CD4-positive, alpha-beta T cell (primary cell): Measurements from ENCODE around the gene PRR15L. TPM values are rescaled to one million over a fixed set of nuclear protein-coding genes. Genes with fewer than 3 reads are reported as not detected.

Experiments used
- ATAC-seq: fragments of 200-7000 bp; cut with Tn5 transposase; one replicate; pipeline ENCODE4 v1.10.0; 2022; ENCODE audit warnings: mild to moderate bottlenecking; ENCODE audit not compliant: poor library complexity
- CTCF ChIA-PET: fragments of 350-600 bp; sonication (Branson Sonifier 250); formaldehyde crosslinking; loops from one replicate; lab custom pipeline; 2021; ENCODE audit warnings: antibody characterized with exemption, inconsistent platforms; lab: Charles Lee
- POLR2A ChIA-PET: fragments of 350-600 bp; sonication (Branson Sonifier 250); formaldehyde crosslinking; loops from one replicate; lab custom pipeline; 2021; ENCODE audit warnings: antibody characterized with exemption, inconsistent platforms; lab: Charles Lee
- DNase-seq, 14 experiments: peaks; one replicate each; pipeline ENCODE4 v3.0.0-alpha.2; 2013 to 2020; ENCODE audit warnings: mixed read lengths in 2 of 14
- H3K27ac ChIP-seq, 2 donors: one replicate each; pipeline versions ENCODE4 v1.5.1 to v1.7.0; 2013; ENCODE audit warnings: low read length in 2 of 2, low read depth in 1 of 2, mild to moderate bottlenecking in 1 of 2
- H3K27me3 ChIP-seq, 2 experiments: 1 replicate in 1 of 2; 2 replicates in 1 of 2; pipeline versions ENCODE4 v1.6.1 to v1.7.0; 2013; ENCODE audit warnings: low read length in 2 of 2, control low read depth in 1 of 2, mild to moderate bottlenecking in 1 of 2, moderate library complexity in 1 of 2; ENCODE audit not compliant: insufficient read depth in 2 of 2, control insufficient read depth in 1 of 2
- H3K36me3 ChIP-seq: one replicate; pipeline ENCODE4 v1.6.1; 2013; ENCODE audit warnings: low read length, control low read depth; ENCODE audit not compliant: insufficient read depth
- H3K4me1 ChIP-seq: one replicate; pipeline ENCODE4 v1.6.1; 2013; ENCODE audit warnings: low read length, control low read depth; ENCODE audit not compliant: insufficient read depth
- H3K4me3 ChIP-seq: one replicate; pipeline ENCODE4 v1.5.1; 2013; ENCODE audit warnings: mild to moderate bottlenecking, low read length, moderate library complexity
- H3K9me3 ChIP-seq, 2 experiments: 1 replicate in 1 of 2; 2 replicates in 1 of 2; pipeline versions ENCODE4 v1.6.1 to v1.7.0; 2013; ENCODE audit warnings: low read length in 2 of 2, mild to moderate bottlenecking in 2 of 2, control low read depth in 1 of 2, moderate library complexity in 1 of 2; ENCODE audit not compliant: control insufficient read depth in 1 of 2, insufficient read depth in 1 of 2
- H3K27ac Mint-ChIP-seq: one replicate; pipeline ENCODE4 v1.8.0; 2020; ENCODE audit warnings: mixed read lengths
- H3K27me3 Mint-ChIP-seq: one replicate; pipeline ENCODE4 v1.8.0; 2021; ENCODE audit warnings: mixed read lengths
- H3K36me3 Mint-ChIP-seq: one replicate; pipeline ENCODE4 v1.8.0; 2021; ENCODE audit warnings: low read depth, mixed read lengths
- H3K4me1 Mint-ChIP-seq: one replicate; pipeline ENCODE4 v1.8.0; 2021; ENCODE audit warnings: low read depth, mixed read lengths
- H3K4me3 Mint-ChIP-seq: one replicate; pipeline ENCODE4 v1.8.0; 2020; ENCODE audit warnings: mild to moderate bottlenecking, mixed read lengths
- H3K9me3 Mint-ChIP-seq: one replicate; pipeline ENCODE4 v1.8.0; 2020; ENCODE audit warnings: mixed read lengths
- intact Hi-C, 2 experiments: fragments of 100-400 bp; cut with DNase I in 1 of 2; cut with micrococcal nuclease in 1 of 2; formaldehyde crosslinking; loops; one replicate each; pipeline versions ENCODE4 v1.15.1 to v1.9.0; 2023 to 2025; cut with DNase I, micrococcal nuclease
- total RNA-seq, 174 experiments: library from RNA in 2 of 174; stranded (reverse) in 2 of 174; gene quantifications; one replicate each; pipeline ENCODE4 v1.2.3 and lab custom pipeline; 2021 to 2026
- TF ChIP-seq, protein P1 (sequence below): fragments of 200-600 bp; IDR thresholded peaks from one replicate; pipeline ENCODE4 v1.8.0; 2022; ENCODE audit warnings: antibody characterized with exemption, mild to moderate bottlenecking

The PRR15L gene
- total RNA-seq, 2 experiments from 2014 or later, result not detected

DNA sequence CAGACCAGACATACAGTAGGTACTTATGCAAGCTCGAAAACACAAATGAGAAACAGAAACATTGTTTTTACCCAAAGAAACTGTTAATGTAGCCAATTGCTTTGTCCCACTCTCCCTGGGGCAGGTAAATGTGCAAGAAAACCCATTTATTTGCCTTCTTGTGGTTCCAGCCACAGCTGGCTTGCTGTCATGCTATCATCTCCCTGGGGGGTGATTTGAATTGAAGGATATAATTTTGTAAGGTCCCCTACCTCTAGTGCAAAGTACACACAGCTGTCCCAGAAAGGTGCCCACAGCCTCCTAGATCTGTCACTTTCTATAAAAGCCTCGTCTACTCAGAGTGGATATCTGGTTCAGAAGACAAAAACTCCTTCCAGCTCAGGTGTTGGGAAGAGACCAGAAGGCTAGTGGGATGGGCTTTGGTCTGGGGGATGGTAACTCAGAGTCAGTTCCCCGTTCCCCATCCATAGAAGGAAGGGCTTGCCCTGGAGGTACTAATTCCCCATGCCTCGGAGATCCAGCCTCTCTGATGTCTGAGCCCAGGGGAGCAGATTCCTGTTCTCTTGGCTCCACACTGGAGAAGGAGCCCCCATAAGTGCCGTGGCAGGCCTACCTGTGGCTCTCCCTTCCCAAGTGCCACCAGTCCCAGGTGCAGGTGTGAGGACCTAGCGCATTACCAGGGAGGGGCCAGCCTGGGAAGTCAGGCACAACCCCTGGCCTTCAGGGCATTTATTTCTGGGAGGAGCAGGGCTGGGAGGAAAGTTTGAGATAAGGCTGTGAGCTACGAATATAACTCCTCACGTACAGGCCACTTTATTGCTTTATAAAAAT is 2.4 kb upstream of the PRR15L start:
- ChIA-PET CTCF (interaction anchor here (1.0 to 2.1 kb wide), 2 partner anchors 10 to 11 kb away, joined by 3 to 7 read pairs; no protein-coding TSS in a partner anchor), POLR2A (interaction anchor here (1.2 kb wide), 1 partner anchor 10 kb away, joined by 5 read pairs; no protein-coding TSS in a partner anchor)
- H3K27me3 ChIP-seq, result no peaks in the 10 kb centered on the region
- H3K4me3 ChIP-seq, result no peak overlapping the region
- no peaks in the 10 kb centered on the region for H3K9me3 ChIP-seq
- no peaks in the 10 kb centered on the region for H3K9me3 Mint-ChIP-seq
- H3K4me1 ChIP-seq, result no peaks in the 10 kb centered on the region
- H3K27me3 Mint-ChIP-seq, result no peaks in the 10 kb centered on the region
- intact Hi-C loops, result no loop called here
- DNase-seq (no peak), ATAC-seq (no peak)
- H3K27ac Mint-ChIP-seq, result no peak overlapping the region
- H3K36me3 ChIP-seq, result no peaks in the 10 kb centered on the region
- H3K36me3 Mint-ChIP-seq, result no peaks in the 10 kb centered on the region
- no peak overlapping the region for H3K4me3 Mint-ChIP-seq
- TF ChIP-seq, protein P1, sequence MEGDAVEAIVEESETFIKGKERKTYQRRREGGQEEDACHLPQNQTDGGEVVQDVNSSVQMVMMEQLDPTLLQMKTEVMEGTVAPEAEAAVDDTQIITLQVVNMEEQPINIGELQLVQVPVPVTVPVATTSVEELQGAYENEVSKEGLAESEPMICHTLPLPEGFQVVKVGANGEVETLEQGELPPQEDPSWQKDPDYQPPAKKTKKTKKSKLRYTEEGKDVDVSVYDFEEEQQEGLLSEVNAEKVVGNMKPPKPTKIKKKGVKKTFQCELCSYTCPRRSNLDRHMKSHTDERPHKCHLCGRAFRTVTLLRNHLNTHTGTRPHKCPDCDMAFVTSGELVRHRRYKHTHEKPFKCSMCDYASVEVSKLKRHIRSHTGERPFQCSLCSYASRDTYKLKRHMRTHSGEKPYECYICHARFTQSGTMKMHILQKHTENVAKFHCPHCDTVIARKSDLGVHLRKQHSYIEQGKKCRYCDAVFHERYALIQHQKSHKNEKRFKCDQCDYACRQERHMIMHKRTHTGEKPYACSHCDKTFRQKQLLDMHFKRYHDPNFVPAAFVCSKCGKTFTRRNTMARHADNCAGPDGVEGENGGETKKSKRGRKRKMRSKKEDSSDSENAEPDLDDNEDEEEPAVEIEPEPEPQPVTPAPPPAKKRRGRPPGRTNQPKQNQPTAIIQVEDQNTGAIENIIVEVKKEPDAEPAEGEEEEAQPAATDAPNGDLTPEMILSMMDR, result no peak
- no peaks in the 10 kb centered on the region for H3K4me1 Mint-ChIP-seq
- no peak overlapping the region for H3K27ac ChIP-seq

DNA sequence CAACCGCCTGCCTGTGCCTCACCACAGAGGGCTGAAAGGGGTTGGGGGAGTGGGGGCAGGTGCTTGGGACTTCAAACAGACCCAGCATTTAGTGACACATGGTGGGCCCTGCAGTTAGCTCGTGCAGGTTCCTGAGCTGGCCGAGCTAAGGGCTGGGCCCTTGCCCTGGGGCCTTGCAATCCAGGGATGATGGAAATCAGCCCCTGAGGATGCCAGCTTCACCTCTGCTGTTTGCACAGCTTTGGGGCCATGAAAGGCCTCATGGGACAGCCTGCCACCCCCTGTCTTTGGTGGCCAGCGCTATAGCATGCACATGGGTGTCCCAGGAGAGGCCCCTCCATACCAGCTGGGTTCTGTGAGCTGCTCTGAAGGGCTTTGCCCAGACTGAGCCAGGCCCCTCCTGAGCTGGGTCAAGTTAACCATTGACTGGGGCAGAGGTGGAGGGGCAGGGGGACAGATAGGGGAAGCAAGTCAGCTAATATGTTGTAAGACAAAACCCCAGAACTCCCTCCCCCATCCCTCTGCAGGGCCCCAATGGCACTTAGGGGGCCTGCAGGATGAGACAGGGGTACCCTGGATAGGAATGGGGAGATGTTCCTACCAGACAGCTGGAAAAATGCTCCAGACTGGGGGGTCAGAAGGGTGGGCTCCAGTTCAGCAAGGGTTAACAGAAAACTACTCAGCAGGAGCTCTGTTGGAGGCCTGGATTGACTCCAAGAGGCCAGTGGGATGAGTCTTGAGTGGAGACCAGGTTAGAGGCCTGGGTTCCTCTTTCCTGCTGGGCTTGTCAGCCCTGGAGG is 692 bp downstream of the PRR15L start:
- TF ChIP-seq, protein P1, result no peak
- DNase-seq, result no peak
- no peaks in the 10 kb centered on the region for H3K9me3 ChIP-seq
- H3K4me1 ChIP-seq, result no peaks in the 10 kb centered on the region
- no peak overlapping the region for H3K4me3 ChIP-seq
- ChIA-PET POLR2A (no interaction called here), CTCF (interaction anchor here (1.3 kb wide), 1 partner anchor 14 kb away, joined by 7 read pairs; the partner anchor contains the start of gene CDK5RAP3)
- H3K36me3 ChIP-seq, result no peaks in the 10 kb centered on the region
- no peak overlapping the region for H3K27ac ChIP-seq
- intact Hi-C loops, result no loop called here
- H3K9me3 Mint-ChIP-seq, result no peaks in the 10 kb centered on the region
- no peaks in the 10 kb centered on the region for H3K36me3 Mint-ChIP-seq
- no peaks in the 10 kb centered on the region for H3K27me3 Mint-ChIP-seq
- no peaks in the 10 kb centered on the region for H3K4me1 Mint-ChIP-seq
- H3K27ac Mint-ChIP-seq, result no peak overlapping the region
- ATAC-seq, result no peak
- no peak overlapping the region for H3K4me3 Mint-ChIP-seq
- H3K27me3 ChIP-seq, result no peaks in the 10 kb centered on the region

DNA sequence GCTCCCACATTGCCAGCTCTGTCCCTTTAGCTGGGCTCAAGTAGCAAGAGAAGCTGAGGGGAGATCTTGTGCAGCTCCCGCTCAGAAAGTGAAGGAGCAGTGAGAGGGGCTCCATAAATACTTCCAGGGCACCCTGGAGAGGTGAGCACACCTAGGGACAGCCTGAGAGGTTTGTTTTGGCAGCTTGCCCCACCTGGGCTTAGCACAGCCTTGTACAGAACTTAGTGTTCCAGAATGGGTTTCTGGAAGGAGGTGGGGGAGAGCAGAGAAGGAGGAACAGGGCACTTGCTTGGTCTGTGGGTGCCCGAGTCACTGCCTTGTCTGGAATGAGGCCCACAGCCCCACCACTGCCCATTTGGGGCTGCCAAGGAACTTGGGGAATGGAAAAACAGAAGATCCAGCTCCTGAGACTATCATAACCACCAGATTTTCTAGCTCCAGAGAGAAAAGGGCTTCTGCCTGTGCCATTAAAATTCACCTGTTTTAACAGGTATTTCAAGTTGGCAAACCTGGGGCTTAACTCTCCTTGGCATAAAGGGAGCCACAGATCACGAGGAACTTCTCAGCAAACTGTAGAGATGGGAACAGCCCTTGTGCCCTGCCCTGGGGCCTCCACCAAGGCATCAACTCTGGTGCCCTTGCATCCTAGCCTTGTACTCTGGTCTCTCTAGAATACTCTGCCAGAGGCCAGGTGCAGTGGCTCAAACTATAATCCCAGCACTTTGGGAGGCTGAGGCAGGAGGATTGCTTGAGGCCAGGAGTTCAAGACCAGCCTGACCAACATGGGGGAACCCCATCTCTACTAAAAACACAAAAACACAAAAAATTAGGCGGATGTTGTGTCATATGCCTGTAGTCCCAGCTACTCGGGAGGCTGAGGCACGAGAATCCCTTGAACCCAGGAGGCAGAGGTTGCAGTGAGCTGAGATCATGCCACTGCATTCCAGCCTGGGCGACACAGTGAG is 1.9 kb downstream of the PRR15L start:
- Histone ChIP-seq H3K36me3 (no peaks in the 10 kb centered on the region), H3K27ac (no peak overlapping the region), H3K4me3 (no peak overlapping the region), H3K4me1 (no peaks in the 10 kb centered on the region), H3K9me3 (no peaks in the 10 kb centered on the region), H3K27me3 (no peaks in the 10 kb centered on the region)
- no peaks in the 10 kb centered on the region for H3K9me3 Mint-ChIP-seq
- H3K4me1 Mint-ChIP-seq, result no peaks in the 10 kb centered on the region
- intact Hi-C loops, result no loop called here
- no peaks in the 10 kb centered on the region for H3K36me3 Mint-ChIP-seq
- CTCF ChIA-PET, result interaction anchor here (1.0 kb wide), 1 partner anchor 9 kb away, joined by 4 read pairs; no protein-coding TSS in a partner anchor
- TF ChIP-seq, protein P1, result no peak
- POLR2A ChIA-PET, result interaction anchor here (0.5 to 1.6 kb wide), 3 partner anchors 15 to 60 kb away, joined by 3 to 4 read pairs (median 3); partner anchors contain the start of genes CDK5RAP3 and SP2
- no peak for DNase-seq
- no peak overlapping the region for H3K27ac Mint-ChIP-seq
- no peak overlapping the region for H3K4me3 Mint-ChIP-seq
- no peak for ATAC-seq
- no peaks in the 10 kb centered on the region for H3K27me3 Mint-ChIP-seq
